PC-9 (cell line): ENCODE measurements around the gene CDK11A.

Experiments
- EZH2 ChIP-seq: fragments of 200-600 bp; sonication (generic); IDR thresholded peaks from 2 replicates; pipeline ENCODE4 v1.8.0; 2017; ENCODE audit warnings: antibody characterized with exemption, low read depth
- TF ChIP-seq, protein P1 (sequence below): fragments of 200-600 bp; sonication (generic); conservative IDR thresholded peaks from 2 replicates; pipeline ENCODE4 v1.6.1; 2017; ENCODE audit warnings: mixed run types, antibody characterized with exemption, mild to moderate bottlenecking, moderate library complexity

DNA sequence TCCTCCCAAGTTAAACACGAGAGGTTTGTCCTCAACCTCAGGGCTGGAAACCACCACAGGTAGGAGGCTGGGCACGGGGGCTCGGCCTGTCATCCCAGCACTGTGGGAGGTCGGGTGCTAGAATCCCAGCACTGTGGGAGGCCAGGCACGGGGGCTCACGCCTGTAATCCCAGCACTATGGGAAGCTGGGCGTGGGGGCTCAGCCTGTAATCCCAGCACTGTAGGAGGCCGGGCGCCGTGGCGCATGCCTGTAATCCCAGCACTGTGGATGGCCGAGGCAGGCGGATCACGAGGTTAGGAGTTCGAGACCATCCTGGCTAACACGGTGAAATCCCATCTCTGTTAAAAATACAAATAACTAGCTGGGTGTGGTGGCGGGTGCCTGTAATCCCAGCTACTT lies 6.7 kb upstream of the CDK11A start:
- TF ChIP-seq, protein P1, sequence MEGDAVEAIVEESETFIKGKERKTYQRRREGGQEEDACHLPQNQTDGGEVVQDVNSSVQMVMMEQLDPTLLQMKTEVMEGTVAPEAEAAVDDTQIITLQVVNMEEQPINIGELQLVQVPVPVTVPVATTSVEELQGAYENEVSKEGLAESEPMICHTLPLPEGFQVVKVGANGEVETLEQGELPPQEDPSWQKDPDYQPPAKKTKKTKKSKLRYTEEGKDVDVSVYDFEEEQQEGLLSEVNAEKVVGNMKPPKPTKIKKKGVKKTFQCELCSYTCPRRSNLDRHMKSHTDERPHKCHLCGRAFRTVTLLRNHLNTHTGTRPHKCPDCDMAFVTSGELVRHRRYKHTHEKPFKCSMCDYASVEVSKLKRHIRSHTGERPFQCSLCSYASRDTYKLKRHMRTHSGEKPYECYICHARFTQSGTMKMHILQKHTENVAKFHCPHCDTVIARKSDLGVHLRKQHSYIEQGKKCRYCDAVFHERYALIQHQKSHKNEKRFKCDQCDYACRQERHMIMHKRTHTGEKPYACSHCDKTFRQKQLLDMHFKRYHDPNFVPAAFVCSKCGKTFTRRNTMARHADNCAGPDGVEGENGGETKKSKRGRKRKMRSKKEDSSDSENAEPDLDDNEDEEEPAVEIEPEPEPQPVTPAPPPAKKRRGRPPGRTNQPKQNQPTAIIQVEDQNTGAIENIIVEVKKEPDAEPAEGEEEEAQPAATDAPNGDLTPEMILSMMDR, result no peak
- no peak for TF ChIP-seq EZH2
